Liver (tissue), 9 donors: Measurements from ENCODE around the gene TMEM45B. TPM values are rescaled to one million over a fixed set of nuclear protein-coding genes. Genes with fewer than 3 reads are reported as not detected.
A peak's percentile ranks its signal among the peaks of the same experiment; 100 is the strongest.

Experiments
- DNase-seq: peaks from one replicate; pipeline ENCODE4 v3.0.0-alpha.2; 2017; ENCODE audit warnings: low spot score
- H3K27ac ChIP-seq, 2 donors: one replicate each; pipeline ENCODE4 v1.7.0; 2013; ENCODE audit warnings: inconsistent platforms in 2 of 2, low read length in 2 of 2, control low read depth in 1 of 2, low read depth in 1 of 2, mild to moderate bottlenecking in 1 of 2
- H3K27me3 ChIP-seq, 4 donors: one replicate each; pipeline versions ENCODE4 v1.6.1 to v1.7.0; 2013; ENCODE audit warnings: low read length in 3 of 4, inconsistent platforms in 1 of 4, mild to moderate bottlenecking in 1 of 4, moderate library complexity in 1 of 4; ENCODE audit not compliant: control insufficient read depth in 4 of 4, insufficient read depth in 4 of 4
- H3K36me3 ChIP-seq, 4 donors: one replicate each; pipeline versions ENCODE4 v1.6.1 to v1.7.0; 2013; ENCODE audit warnings: low read length in 3 of 4, mild to moderate bottlenecking in 3 of 4, low read depth in 1 of 4, moderate library complexity in 1 of 4; ENCODE audit not compliant: control insufficient read depth in 4 of 4, insufficient read depth in 3 of 4
- H3K4me1 ChIP-seq, 4 donors: one replicate each; pipeline versions ENCODE4 v1.6.1 to v1.7.0; 2013; ENCODE audit warnings: low read length in 3 of 4, mild to moderate bottlenecking in 3 of 4, moderate library complexity in 1 of 4; ENCODE audit not compliant: control insufficient read depth in 4 of 4, insufficient read depth in 4 of 4
- H3K4me3 ChIP-seq, 3 donors: one replicate each; pipeline versions ENCODE4 v1.6.1 to v1.7.0; 2013; ENCODE audit warnings: low read length in 3 of 3, control low read depth in 1 of 3, low read depth in 1 of 3, mild to moderate bottlenecking in 1 of 3
- H3K9ac ChIP-seq, 2 donors: one replicate each; pipeline ENCODE4 v1.7.0; 2013; ENCODE audit warnings: low read length in 2 of 2, mild to moderate bottlenecking in 2 of 2, moderate library complexity in 2 of 2, control low read depth in 1 of 2, low read depth in 1 of 2
- H3K9me3 ChIP-seq, 4 donors: one replicate each; pipeline versions ENCODE4 v1.6.1 to v1.7.0; 2013; ENCODE audit warnings: low read length in 3 of 4; ENCODE audit not compliant: control insufficient read depth in 4 of 4
- EGR1 ChIP-seq, 2 donors: IDR thresholded peaks; 2 replicates each; pipeline ENCODE4 v1.6.1; 2016 to 2018; ENCODE audit warnings: antibody characterized with exemption in 2 of 2, low read depth in 2 of 2
- FOXA1 ChIP-seq: IDR thresholded peaks from 2 replicates; pipeline ENCODE4 v1.6.1; 2016; ENCODE audit warnings: antibody characterized with exemption
- FOXA2 ChIP-seq: IDR thresholded peaks from 2 replicates; pipeline ENCODE4 v1.6.1; 2016; ENCODE audit warnings: antibody characterized with exemption
- GABPA ChIP-seq, 2 donors: IDR thresholded peaks in 1 of 2; conservative IDR thresholded peaks in 1 of 2; 2 replicates each; pipeline ENCODE4 v1.6.1; 2016; ENCODE audit warnings: antibody characterized with exemption in 2 of 2, mild to moderate bottlenecking in 1 of 2, moderate library complexity in 1 of 2
- HNF4A ChIP-seq, 2 donors: conservative IDR thresholded peaks; 2 replicates each; pipeline ENCODE4 v1.6.1; 2016; ENCODE audit warnings: antibody characterized with exemption in 2 of 2, mild to moderate bottlenecking in 2 of 2
- HNF4G ChIP-seq: IDR thresholded peaks from 2 replicates; pipeline ENCODE4 v1.6.1; 2016; ENCODE audit warnings: antibody characterized with exemption
- JUND ChIP-seq, 2 donors: IDR thresholded peaks; 2 replicates each; pipeline ENCODE4 v1.6.1; 2016; ENCODE audit warnings: antibody characterized with exemption in 2 of 2
- NR2F2 ChIP-seq: IDR thresholded peaks from 2 replicates; pipeline ENCODE4 v1.6.1; 2016; ENCODE audit warnings: antibody characterized with exemption
- RAD21 ChIP-seq, 2 donors: IDR thresholded peaks; 2 replicates each; pipeline ENCODE4 v1.6.1; 2016; ENCODE audit warnings: antibody characterized with exemption in 2 of 2, mild to moderate bottlenecking in 2 of 2
- RXRA ChIP-seq, 2 donors: IDR thresholded peaks; 2 replicates each; pipeline ENCODE4 v1.6.1; 2017 to 2018; ENCODE audit warnings: antibody characterized with exemption in 2 of 2, mild to moderate bottlenecking in 1 of 2
- SP1 ChIP-seq: IDR thresholded peaks from 2 replicates; pipeline ENCODE4 v1.6.1; 2018; ENCODE audit warnings: antibody characterized with exemption, mild to moderate bottlenecking
- TAF1 ChIP-seq: conservative IDR thresholded peaks from 2 replicates; pipeline ENCODE4 v1.6.1; 2016; ENCODE audit warnings: antibody characterized with exemption, mild to moderate bottlenecking
- YY1 ChIP-seq: IDR thresholded peaks from 2 replicates; pipeline ENCODE4 v1.6.1; 2016; ENCODE audit warnings: antibody characterized with exemption, mild to moderate bottlenecking
- WGBS: extraction: QIAGEN DNeasy Blood & Tissue Kit; methylation state at CpG from one replicate; pipeline ENCODE4 v1.1.7; 2013; 5-methylcytosine and 5-hydroxymethylcytosine counted together
- polyA plus RNA-seq, 2 donors: library from polyadenylated mRNA; stranded (reverse) in 1 of 2; unstranded in 1 of 2; fragments of 200-250 nt in 1 of 2; fragments of >200 nt in 1 of 2; fragmentation: Nextera tagmentation in 1 of 2; extraction: Ambion mirVana in 1 of 2; gene quantifications; one replicate each; pipeline versions ENCODE4 v1.2.1 to v1.2.3, GENCODE V29; 2013 to 2015
- total RNA-seq, 2 donors: library from RNA; depleted of rRNA; stranded (reverse); fragments of >200 nt; gene quantifications; one replicate each; pipeline ENCODE4 v1.2.3, GENCODE V29; 2014
- TF ChIP-seq, protein P1 (sequence below): IDR thresholded peaks from 2 replicates; pipeline ENCODE4 v1.6.1; 2016; ENCODE audit warnings: antibody characterized with exemption
- TF ChIP-seq, protein P2 (sequence below): fragments of 150-350 bp; IDR thresholded peaks from 2 replicates; pipeline ENCODE4 v1.5.1; 2017; ENCODE audit warnings: improper control_type of control experiment, low read depth, low read length; ENCODE audit not compliant: missing input control
- TF ChIP-seq, protein P3 (sequence below): IDR thresholded peaks from 2 replicates; pipeline ENCODE4 v1.6.1; 2016; ENCODE audit warnings: antibody characterized with exemption
- TF ChIP-seq, protein P4 (sequence below): IDR thresholded peaks from 2 replicates; pipeline ENCODE4 v1.6.1; 2016; ENCODE audit warnings: antibody characterized with exemption
- TF ChIP-seq, protein P5 (sequence below): IDR thresholded peaks from 2 replicates; pipeline ENCODE4 v1.6.1; 2016; ENCODE audit warnings: antibody characterized with exemption, mild to moderate bottlenecking
- donor health status: healthy.
- donor health status: healthy.
- donor health status: healthy.
- donor health status: healthy.
- donor health status: healthy.

TMEM45B gene
- total and polyA plus RNA-seq, 4 donors, result 5.5 to 23.7 (median 6.7) TPM

DNA sequence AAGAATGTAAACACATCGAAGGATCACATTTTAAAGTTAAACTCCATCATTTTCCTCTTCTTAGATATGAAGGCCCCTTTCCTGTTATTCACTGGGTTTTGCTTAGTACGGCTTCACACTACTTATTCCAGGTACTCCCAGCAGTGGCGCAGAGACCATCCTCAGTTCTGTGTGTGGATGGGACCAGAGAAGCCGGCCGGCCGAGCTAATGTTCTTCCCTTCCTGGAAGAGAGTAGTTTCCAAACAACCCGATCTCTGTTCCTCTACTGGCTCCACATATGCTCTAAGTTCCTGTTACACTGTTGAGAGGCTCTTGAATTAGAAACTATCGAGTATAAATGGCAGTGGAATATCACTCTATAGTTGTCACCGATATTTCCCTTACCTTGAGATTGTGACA lies 80.4 kb downstream of the TMEM45B start:
- Histone ChIP-seq H3K9me3 (no peaks in the 10 kb centered on the region), H3K9ac (peak overlapping the region in 1 of 2 donors; percentile 69), H3K27ac (no peak overlapping the region), H3K4me1 (peaks cover 0 to 15% (median 13%) of the 10 kb centered on the region in 4 donors), H3K27me3 (no peaks in the 10 kb centered on the region), H3K36me3 (peaks cover 2 to 20% (median 8%) of the 10 kb centered on the region in 4 donors), H3K4me3 (peak overlapping the region; percentile 71 to 99 (median 86))
- 73% methylated on average over 9 of the region's 9 CpGs for WGBS
- DNase-seq, result no peak
- TF ChIP-seq, protein P1, sequence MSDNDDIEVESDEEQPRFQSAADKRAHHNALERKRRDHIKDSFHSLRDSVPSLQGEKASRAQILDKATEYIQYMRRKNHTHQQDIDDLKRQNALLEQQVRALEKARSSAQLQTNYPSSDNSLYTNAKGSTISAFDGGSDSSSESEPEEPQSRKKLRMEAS, result no peak
- no peak for TF ChIP-seq FOXA2
- no peak for TF ChIP-seq RAD21 (IDR thresholded peaks at IDR 0.05)
- TF ChIP-seq TAF1, result no peak
- TF ChIP-seq JUND (IDR thresholded peaks at IDR 0.05), result no peak
- TF ChIP-seq, protein P2, sequence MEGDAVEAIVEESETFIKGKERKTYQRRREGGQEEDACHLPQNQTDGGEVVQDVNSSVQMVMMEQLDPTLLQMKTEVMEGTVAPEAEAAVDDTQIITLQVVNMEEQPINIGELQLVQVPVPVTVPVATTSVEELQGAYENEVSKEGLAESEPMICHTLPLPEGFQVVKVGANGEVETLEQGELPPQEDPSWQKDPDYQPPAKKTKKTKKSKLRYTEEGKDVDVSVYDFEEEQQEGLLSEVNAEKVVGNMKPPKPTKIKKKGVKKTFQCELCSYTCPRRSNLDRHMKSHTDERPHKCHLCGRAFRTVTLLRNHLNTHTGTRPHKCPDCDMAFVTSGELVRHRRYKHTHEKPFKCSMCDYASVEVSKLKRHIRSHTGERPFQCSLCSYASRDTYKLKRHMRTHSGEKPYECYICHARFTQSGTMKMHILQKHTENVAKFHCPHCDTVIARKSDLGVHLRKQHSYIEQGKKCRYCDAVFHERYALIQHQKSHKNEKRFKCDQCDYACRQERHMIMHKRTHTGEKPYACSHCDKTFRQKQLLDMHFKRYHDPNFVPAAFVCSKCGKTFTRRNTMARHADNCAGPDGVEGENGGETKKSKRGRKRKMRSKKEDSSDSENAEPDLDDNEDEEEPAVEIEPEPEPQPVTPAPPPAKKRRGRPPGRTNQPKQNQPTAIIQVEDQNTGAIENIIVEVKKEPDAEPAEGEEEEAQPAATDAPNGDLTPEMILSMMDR, result no peak
- no peak for TF ChIP-seq RXRA (IDR thresholded peaks at IDR 0.05)
- no peak for TF ChIP-seq EGR1 (IDR thresholded peaks at IDR 0.05; ENCODE audit: low read depth in 2 of 2)
- no peak for TF ChIP-seq FOXA1
- no peak for TF ChIP-seq SP1
- no peak for TF ChIP-seq HNF4G
- no peak for TF ChIP-seq HNF4A (conservative IDR thresholded peaks at IDR 0.05)
- no peak for TF ChIP-seq YY1
- TF ChIP-seq, protein P3, sequence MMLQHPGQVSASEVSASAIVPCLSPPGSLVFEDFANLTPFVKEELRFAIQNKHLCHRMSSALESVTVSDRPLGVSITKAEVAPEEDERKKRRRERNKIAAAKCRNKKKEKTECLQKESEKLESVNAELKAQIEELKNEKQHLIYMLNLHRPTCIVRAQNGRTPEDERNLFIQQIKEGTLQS, result no peak
- TF ChIP-seq, protein P4, sequence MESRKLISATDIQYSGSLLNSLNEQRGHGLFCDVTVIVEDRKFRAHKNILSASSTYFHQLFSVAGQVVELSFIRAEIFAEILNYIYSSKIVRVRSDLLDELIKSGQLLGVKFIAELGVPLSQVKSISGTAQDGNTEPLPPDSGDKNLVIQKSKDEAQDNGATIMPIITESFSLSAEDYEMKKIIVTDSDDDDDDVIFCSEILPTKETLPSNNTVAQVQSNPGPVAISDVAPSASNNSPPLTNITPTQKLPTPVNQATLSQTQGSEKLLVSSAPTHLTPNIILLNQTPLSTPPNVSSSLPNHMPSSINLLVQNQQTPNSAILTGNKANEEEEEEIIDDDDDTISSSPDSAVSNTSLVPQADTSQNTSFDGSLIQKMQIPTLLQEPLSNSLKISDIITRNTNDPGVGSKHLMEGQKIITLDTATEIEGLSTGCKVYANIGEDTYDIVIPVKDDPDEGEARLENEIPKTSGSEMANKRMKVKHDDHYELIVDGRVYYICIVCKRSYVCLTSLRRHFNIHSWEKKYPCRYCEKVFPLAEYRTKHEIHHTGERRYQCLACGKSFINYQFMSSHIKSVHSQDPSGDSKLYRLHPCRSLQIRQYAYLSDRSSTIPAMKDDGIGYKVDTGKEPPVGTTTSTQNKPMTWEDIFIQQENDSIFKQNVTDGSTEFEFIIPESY, result no peak
- no peak for TF ChIP-seq GABPA (IDR thresholded peaks at IDR 0.05 in 1 of 2, conservative IDR thresholded peaks at IDR 0.05 in 1 of 2)
- TF ChIP-seq, protein P5, sequence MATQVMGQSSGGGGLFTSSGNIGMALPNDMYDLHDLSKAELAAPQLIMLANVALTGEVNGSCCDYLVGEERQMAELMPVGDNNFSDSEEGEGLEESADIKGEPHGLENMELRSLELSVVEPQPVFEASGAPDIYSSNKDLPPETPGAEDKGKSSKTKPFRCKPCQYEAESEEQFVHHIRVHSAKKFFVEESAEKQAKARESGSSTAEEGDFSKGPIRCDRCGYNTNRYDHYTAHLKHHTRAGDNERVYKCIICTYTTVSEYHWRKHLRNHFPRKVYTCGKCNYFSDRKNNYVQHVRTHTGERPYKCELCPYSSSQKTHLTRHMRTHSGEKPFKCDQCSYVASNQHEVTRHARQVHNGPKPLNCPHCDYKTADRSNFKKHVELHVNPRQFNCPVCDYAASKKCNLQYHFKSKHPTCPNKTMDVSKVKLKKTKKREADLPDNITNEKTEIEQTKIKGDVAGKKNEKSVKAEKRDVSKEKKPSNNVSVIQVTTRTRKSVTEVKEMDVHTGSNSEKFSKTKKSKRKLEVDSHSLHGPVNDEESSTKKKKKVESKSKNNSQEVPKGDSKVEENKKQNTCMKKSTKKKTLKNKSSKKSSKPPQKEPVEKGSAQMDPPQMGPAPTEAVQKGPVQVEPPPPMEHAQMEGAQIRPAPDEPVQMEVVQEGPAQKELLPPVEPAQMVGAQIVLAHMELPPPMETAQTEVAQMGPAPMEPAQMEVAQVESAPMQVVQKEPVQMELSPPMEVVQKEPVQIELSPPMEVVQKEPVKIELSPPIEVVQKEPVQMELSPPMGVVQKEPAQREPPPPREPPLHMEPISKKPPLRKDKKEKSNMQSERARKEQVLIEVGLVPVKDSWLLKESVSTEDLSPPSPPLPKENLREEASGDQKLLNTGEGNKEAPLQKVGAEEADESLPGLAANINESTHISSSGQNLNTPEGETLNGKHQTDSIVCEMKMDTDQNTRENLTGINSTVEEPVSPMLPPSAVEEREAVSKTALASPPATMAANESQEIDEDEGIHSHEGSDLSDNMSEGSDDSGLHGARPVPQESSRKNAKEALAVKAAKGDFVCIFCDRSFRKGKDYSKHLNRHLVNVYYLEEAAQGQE, result no peak
- no peak for TF ChIP-seq NR2F2
